ENCODE data around the gene ZNF629.

Gene ZNF629

DNA sequence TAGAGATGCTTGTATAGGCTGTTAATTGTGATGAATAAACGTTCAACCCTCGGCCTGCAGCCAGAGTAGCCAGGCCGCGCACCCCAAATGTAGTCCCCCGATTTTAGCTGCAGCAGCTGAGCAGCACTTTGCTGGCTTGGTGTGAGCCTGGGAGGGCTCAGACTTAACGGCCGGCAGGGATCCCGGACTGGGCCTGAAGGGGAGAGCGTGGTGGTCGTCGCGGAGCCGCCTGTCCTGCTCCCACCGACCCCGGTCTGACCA, 11.9 kb downstream of the ZNF629 start:
- no peak for DNase-seq (ENCODE audit: extremely low spot score)
- CTCF ChIA-PET = interaction anchor here (1.0 kb wide), 1 partner anchor 70 kb away, joined by 4 read pairs; no protein-coding TSS in a partner anchor
- TF ChIP-seq TARDBP (IDR thresholded peaks at IDR 0.05) (no peak), ELF4 (IDR thresholded peaks at IDR 0.05) (no peak), FOXK2 (IDR thresholded peaks at IDR 0.05) (no peak), NFRKB (IDR thresholded peaks at IDR 0.05) (no peak), SUZ12 (IDR thresholded peaks at IDR 0.05) (no peak), HDGF (IDR thresholded peaks at IDR 0.05; ENCODE audit: borderline replicate concordance) (no peak), FOXA1 (IDR thresholded peaks at IDR 0.05) (no peak), FOXM1 (IDR thresholded peaks at IDR 0.05; ENCODE audit: borderline replicate concordance) (no peak), CTBP1 (IDR thresholded peaks at IDR 0.05; ENCODE audit: borderline replicate concordance) (no peak), SP1 (IDR thresholded peaks at IDR 0.05) (no peak), ZNF384 (IDR thresholded peaks at IDR 0.05) (no peak), L3MBTL2 (conservative IDR thresholded peaks at IDR 0.05) (no peak)
- POLR2A ChIA-PET = interaction anchor here (0.6 to 22.0 kb wide), 24 partner anchors 9 to 345 kb away, joined by 3 to 599 read pairs (median 4); partner anchors contain the start of genes CFAP119, CTF1, DCTPP1 and PHKG2

DNA sequence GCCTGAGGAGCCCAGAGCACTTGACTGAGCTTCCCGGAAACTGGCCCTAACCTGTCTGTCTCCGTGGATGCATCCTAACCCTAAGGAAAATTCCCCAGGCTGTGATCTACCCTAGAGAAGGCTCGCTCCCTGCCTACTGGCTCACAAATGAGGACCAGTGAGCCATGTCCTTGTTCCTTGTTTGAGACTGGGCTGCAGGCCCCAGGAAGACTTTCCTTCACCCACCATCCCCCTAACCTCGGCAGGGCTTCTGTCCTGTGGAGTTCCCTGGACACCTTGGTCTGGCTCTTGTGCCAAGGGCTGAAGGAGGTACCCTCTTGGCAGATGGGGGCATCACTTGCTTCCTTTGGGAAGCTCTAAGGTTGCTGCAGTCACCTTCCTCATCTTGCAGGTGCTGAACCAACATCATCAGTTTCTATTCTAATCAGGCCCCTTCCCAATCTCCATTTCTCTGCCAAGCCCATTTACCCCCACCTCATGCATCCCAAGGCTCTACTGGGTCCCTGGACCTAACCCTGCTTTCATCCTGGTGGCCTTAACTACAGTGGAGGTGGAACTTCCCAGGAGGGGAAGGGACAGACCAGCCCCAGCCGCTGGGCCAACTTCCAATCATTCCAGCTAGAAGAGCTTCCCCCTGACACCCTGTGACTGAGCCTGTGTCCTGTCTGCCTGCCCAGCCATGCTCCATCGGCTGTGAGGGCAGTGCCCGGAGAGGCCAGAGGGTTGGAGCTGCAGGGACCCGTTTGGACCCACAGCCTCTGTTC, 12.5 kb downstream of the ZNF629 start:
- DNase-seq (ENCODE audit: extremely low spot score) = no peak
- CTCF ChIA-PET = interaction anchor here (1.0 kb wide), 1 partner anchor 70 kb away, joined by 4 read pairs; no protein-coding TSS in a partner anchor
- POLR2A ChIA-PET = interaction anchor here (0.6 to 22.0 kb wide), 25 partner anchors 9 to 345 kb away, joined by 3 to 599 read pairs (median 4); partner anchors contain the start of genes CFAP119, CTF1, DCTPP1 and PHKG2

DNA sequence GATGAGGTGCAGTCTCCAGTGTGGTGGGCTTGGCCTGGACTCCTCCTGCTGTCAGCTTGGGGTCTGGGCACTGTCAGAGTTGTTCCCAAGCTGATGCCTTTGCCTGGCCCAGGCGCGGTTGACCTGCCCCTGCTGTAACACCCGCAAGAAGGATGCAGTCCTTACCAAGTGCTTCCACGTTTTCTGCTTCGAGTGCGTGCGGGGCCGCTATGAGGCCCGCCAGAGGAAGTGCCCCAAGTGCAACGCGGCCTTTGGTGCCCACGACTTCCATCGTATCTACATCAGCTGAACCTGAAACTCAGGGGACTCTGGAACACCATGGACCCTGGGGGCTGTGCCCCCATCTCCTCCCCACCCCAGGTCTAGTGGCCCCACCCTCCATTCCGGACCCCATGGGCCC, 13.2 kb downstream of the ZNF629 start:
- no peak for TF ChIP-seq TARDBP (IDR thresholded peaks at IDR 0.05)
- TF ChIP-seq SUZ12 (IDR thresholded peaks at IDR 0.05) = no peak
- TF ChIP-seq SP1 (IDR thresholded peaks at IDR 0.05) = no peak
- no peak for TF ChIP-seq CTBP1 (IDR thresholded peaks at IDR 0.05; ENCODE audit: borderline replicate concordance)
- no peak for TF ChIP-seq FOXA1 (IDR thresholded peaks at IDR 0.05)
- TF ChIP-seq, protein P1, sequence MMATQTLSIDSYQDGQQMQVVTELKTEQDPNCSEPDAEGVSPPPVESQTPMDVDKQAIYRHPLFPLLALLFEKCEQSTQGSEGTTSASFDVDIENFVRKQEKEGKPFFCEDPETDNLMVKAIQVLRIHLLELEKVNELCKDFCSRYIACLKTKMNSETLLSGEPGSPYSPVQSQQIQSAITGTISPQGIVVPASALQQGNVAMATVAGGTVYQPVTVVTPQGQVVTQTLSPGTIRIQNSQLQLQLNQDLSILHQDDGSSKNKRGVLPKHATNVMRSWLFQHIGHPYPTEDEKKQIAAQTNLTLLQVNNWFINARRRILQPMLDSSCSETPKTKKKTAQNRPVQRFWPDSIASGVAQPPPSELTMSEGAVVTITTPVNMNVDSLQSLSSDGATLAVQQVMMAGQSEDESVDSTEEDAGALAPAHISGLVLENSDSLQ (IDR thresholded peaks at IDR 0.05) = no peak
- no peak for TF ChIP-seq ELF4 (IDR thresholded peaks at IDR 0.05)
- TF ChIP-seq BHLHE40 (IDR thresholded peaks at IDR 0.05; ENCODE audit: borderline replicate concordance) = no peak
- no peak for TF ChIP-seq HDGF (IDR thresholded peaks at IDR 0.05; ENCODE audit: borderline replicate concordance)
- no peak for TF ChIP-seq FOXM1 (IDR thresholded peaks at IDR 0.05; ENCODE audit: borderline replicate concordance)
- no peak for TF ChIP-seq NFRKB (IDR thresholded peaks at IDR 0.05)
- TF ChIP-seq ARNT (IDR thresholded peaks at IDR 0.05) = no peak
- TF ChIP-seq L3MBTL2 (conservative IDR thresholded peaks at IDR 0.05) = no peak
- TF ChIP-seq ZNF384 (IDR thresholded peaks at IDR 0.05) = no peak
- TF ChIP-seq LEF1 (IDR thresholded peaks at IDR 0.05; ENCODE audit: borderline replicate concordance) = no peak
- TF ChIP-seq FOXK2 (IDR thresholded peaks at IDR 0.05) = no peak
- DNase-seq (ENCODE audit: extremely low spot score) = no peak
- CTCF ChIA-PET = no interaction called here
- POLR2A ChIA-PET = interaction anchor here (1.5 to 22.0 kb wide), 6 partner anchors 9 to 35 kb away, joined by 4 to 599 read pairs (median 22); partner anchors contain the start of genes PHKG2, RNF40 and ZNF629

More for the DNA sequence above, 12.5 kb downstream of the ZNF629 start:
- no peak for TF ChIP-seq SUZ12 (IDR thresholded peaks at IDR 0.05)
- TF ChIP-seq FOXK2 (IDR thresholded peaks at IDR 0.05) = no peak
- no peak for TF ChIP-seq LEF1 (IDR thresholded peaks at IDR 0.05; ENCODE audit: borderline replicate concordance)

DNA sequence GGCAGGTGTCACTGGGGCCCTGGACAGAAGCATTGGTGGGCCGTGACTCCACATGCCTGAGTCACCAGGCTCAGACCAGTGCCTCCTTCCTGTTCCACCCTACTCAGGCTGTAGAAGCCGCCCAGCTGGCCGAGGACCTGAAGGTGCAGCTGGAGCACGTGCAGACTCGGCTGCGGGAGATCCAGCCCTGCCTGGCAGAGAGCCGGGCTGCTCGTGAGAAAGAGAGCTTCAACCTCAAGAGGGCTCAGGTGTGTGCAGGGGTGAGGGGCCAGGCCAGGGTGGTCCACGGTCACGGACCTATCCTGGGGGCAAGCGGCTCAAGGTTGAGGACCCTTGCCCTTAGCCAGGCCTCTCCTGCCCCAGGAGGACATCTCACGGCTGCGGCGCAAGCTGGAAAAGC, 15.3 kb downstream of the ZNF629 start:
- ChIA-PET POLR2A (interaction anchor here (1.3 to 2.7 kb wide), 4 partner anchors 8 to 31 kb away, joined by 3 to 17 read pairs (median 7); partner anchors contain the start of gene PHKG2), CTCF (no interaction called here)
- no peak for DNase-seq (ENCODE audit: extremely low spot score)
- TF ChIP-seq SUZ12 (IDR thresholded peaks at IDR 0.05) = no peak
- TF ChIP-seq NFRKB (IDR thresholded peaks at IDR 0.05) = no peak

DNA sequence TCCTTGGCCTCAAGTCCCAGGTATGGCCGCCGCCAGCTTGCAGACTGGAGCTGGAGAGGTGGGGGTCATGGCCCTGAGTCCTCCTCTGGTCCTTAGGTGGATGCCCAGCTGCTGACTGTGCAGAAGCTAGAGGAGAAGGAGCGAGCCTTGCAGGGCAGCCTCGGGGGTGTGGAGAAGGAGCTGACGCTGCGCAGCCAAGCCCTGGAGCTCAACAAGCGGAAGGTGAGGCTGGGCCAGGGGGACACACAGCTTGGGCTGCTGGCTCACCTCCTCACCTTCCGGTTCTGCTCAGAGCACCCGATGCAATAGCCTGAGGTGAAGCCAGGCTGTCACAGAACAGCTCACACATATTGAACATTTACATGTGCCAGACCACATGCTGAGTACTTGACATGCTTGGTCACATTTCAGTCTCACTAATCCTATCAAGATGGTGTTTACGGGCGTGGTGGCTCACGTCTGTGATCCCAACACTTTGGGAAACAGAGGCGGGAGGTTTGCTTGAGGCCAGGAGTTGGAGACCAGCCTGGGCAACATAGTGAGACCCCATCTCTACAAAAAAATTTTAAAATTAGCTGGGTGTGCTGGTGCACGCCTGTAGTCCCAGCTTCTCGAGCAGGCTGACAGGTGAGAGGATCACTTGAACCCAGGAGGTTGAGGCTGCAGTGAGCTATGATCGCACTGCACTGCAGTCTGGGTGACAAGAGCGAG, 17.5 kb downstream of the ZNF629 start:
- POLR2A ChIA-PET = interaction anchor here (1.0 to 3.6 kb wide), 6 partner anchors 10 to 71 kb away, joined by 3 to 17 read pairs (median 11); partner anchors contain the start of genes PHKG2 and SRCAP
- CTCF ChIA-PET = no interaction called here

DNA sequence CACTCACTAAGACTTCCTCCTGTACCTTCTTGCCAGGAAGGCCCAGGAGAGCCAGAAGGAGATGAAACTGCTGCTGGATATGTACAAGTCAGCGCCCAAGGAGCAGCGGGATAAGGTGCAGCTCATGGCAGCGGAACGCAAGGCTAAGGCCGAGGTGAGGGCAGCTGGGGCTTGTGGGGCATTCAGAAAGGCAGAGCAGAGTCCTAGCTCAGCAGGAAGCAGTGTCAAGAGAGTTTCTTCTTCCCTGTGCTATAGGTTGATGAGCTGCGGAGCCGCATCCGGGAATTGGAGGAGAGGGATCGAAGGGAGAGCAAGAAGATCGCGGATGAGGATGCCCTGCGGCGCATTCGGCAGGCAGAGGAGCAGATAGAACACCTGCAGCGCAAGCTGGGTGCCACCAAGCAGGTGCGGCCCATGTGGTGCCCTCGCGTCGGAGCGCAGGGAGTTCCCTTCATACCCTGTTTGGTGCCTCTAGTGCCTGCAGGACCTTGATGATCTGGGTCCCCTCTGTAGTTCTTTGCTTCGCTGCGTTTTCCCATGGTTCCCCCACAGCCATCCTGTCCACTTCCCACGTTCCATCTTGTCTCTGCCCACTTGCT, 18.3 kb downstream of the ZNF629 start:
- TF ChIP-seq ELF4 (IDR thresholded peaks at IDR 0.05) = no peak
- no peak for TF ChIP-seq HDGF (IDR thresholded peaks at IDR 0.05; ENCODE audit: borderline replicate concordance)
- DNase-seq (ENCODE audit: extremely low spot score) = no peak
- POLR2A ChIA-PET = interaction anchor here (0.5 to 3.6 kb wide), 7 partner anchors 10 to 127 kb away, joined by 3 to 17 read pairs (median 4); partner anchors contain the start of genes PHKG2, SRCAP and ZNF629
- CTCF ChIA-PET = no interaction called here

More for the DNA sequence above, 17.5 kb downstream of the ZNF629 start:
- DNase-seq (ENCODE audit: extremely low spot score) = no peak
- no peak for TF ChIP-seq BHLHE40 (IDR thresholded peaks at IDR 0.05; ENCODE audit: borderline replicate concordance)
- TF ChIP-seq SUZ12 (IDR thresholded peaks at IDR 0.05) = no peak
- no peak for TF ChIP-seq FOXK2 (IDR thresholded peaks at IDR 0.05)
- no peak for TF ChIP-seq CTBP1 (IDR thresholded peaks at IDR 0.05; ENCODE audit: borderline replicate concordance)
- TF ChIP-seq NFRKB (IDR thresholded peaks at IDR 0.05) = no peak

DNA sequence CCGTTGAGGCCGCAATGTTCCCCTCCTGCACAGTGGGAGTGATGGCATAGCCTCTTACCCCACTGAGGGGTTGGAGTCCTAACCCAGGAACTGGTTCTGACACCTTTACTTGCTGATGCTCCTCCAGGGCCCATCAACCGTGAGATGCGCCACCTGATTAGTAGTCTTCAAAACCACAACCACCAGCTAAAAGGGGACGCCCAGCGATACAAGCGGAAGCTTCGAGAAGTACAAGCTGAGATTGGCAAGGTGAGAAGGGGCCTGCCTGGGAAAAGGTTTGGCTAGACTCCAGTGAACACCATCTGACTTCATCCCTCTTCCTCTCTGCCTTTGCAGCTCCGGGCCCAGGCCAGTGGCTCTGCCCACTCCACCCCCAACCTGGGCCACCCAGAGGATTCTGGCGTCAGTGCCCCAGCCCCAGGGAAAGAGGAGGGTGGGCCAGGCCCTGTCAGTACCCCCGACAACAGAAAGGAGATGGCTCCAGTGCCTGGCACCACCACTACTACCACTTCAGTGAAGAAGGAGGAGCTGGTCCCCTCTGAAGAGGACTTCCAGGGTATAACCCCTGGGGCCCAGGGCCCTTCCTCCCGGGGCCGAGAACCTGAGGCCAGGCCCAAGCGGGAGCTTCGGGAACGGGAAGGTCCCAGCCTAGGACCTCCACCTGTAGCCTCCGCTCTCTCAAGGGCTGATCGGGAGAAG, 19.1 kb downstream of the ZNF629 start:
- TF ChIP-seq ELF4 (IDR thresholded peaks at IDR 0.05) = no peak
- CTCF ChIA-PET = no interaction called here
- POLR2A ChIA-PET = interaction anchor here (0.5 to 3.6 kb wide), 5 partner anchors 9 to 128 kb away, joined by 3 to 14 read pairs (median 4); partner anchors contain the start of genes PHKG2 and ZNF629

More for the DNA sequence above, 19.1 kb downstream of the ZNF629 start:
- DNase-seq (ENCODE audit: extremely low spot score) = no peak

Data from HEK293T (cell line).